ENCODE data around the gene IFNA8.

DNA sequence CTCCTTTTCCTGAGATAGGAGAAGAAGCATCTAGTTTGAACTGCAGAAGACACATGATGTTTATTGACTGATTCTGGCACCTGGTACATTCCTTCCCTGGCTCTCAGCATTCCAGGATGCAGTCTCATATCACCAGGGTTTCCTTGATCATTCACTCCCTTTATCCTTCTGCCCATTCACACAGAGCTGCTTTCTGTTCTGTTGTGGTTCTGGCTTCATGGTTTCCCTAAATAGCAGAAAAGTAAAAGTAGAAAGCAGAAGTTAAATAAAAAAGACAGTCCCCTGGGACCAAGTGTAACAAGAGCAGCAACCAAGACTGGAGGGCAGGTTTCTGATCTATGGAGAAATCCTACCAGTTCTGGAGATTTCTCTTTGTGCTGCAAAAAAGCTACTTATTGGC lies 3.2 kb downstream of the IFNA8 start:
- no peak for TF ChIP-seq POLR2A (IDR thresholded peaks at IDR 0.05; ENCODE audit: low read depth, low read length)
- TF ChIP-seq POU2F2 (IDR thresholded peaks at IDR 0.05; ENCODE audit: low read depth, low read length) = no peak
- TF ChIP-seq POLR2AphosphoS5 (IDR thresholded peaks at IDR 0.05; ENCODE audit: low read depth, low read length) = no peak
- TF ChIP-seq TAF1 (IDR thresholded peaks at IDR 0.05; ENCODE audit: low read depth, low read length) = no peak
- TF ChIP-seq SPI1 (IDR thresholded peaks at IDR 0.05; ENCODE audit: low read depth, low read length) = no peak
